Measurements from ENCODE around the gene GNAS-AS1.

DNA sequence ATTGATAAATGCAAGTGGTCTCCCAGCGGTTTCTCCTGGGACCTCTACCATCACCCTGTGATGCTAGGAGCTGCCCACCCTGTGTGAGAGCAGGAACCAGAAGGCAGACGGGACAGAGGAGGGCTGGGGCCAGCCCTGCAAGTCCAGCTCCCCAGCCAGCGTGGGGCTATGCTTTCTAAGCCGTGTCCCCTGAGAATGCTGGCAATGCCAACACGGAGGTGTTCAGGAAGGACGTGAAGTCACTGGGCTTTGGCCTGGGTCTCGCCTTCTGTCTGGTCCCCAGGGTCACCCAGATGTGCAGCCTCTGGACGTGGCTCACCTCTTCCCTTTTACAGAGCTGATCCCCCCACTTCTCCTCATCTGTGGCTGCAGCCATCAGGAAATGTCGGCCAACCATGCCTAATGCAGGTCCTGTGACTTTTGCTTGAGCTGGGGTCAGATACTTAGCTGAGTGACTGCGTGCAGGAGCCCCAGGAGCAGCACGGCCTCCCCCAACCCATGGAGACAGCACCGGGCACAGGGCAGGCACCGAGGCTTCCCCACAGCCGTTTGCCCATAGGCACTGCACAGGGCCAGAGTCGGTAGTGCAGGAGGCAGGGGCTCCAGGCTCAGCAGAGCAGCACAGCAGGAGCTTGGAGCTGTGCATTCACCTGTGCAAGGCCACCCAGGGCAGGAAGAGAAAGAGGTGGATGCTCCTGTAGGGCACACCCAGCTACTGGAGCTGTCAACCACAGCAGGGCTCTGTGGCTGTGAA lies 66.2 kb downstream of the GNAS-AS1 start:
- TF ChIP-seq FOXM1 (IDR thresholded peaks at IDR 0.05; ENCODE audit: borderline replicate concordance, low read depth), result no peak
- no peak for TF ChIP-seq CEBPB (IDR thresholded peaks at IDR 0.05)
- TF ChIP-seq TCF12 (IDR thresholded peaks at IDR 0.05; ENCODE audit: low read depth), result no peak
- no peak for TF ChIP-seq TEAD4 (IDR thresholded peaks at IDR 0.05)
- TF ChIP-seq CREB1 (IDR thresholded peaks at IDR 0.05; ENCODE audit: low read depth), result no peak
- TF ChIP-seq RAD21 (IDR thresholded peaks at IDR 0.05; ENCODE audit: low read depth), result no peak
- no peak for TF ChIP-seq EP300 (IDR thresholded peaks at IDR 0.05; ENCODE audit: borderline replicate concordance)
- TF ChIP-seq NFIC (IDR thresholded peaks at IDR 0.05), result no peak
- no peak for TF ChIP-seq YY1 (IDR thresholded peaks at IDR 0.05; ENCODE audit: low read depth)
- no peak for TF ChIP-seq ZBTB7A (IDR thresholded peaks at IDR 0.05; ENCODE audit: low read depth)
- TF ChIP-seq TAF1 (IDR thresholded peaks at IDR 0.05; ENCODE audit: low read depth), result no peak
- TF ChIP-seq, protein P1, sequence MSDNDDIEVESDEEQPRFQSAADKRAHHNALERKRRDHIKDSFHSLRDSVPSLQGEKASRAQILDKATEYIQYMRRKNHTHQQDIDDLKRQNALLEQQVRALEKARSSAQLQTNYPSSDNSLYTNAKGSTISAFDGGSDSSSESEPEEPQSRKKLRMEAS (IDR thresholded peaks at IDR 0.05), result no peak
- no peak for TF ChIP-seq EGR1 (IDR thresholded peaks at IDR 0.05)
- TF ChIP-seq, protein P2, sequence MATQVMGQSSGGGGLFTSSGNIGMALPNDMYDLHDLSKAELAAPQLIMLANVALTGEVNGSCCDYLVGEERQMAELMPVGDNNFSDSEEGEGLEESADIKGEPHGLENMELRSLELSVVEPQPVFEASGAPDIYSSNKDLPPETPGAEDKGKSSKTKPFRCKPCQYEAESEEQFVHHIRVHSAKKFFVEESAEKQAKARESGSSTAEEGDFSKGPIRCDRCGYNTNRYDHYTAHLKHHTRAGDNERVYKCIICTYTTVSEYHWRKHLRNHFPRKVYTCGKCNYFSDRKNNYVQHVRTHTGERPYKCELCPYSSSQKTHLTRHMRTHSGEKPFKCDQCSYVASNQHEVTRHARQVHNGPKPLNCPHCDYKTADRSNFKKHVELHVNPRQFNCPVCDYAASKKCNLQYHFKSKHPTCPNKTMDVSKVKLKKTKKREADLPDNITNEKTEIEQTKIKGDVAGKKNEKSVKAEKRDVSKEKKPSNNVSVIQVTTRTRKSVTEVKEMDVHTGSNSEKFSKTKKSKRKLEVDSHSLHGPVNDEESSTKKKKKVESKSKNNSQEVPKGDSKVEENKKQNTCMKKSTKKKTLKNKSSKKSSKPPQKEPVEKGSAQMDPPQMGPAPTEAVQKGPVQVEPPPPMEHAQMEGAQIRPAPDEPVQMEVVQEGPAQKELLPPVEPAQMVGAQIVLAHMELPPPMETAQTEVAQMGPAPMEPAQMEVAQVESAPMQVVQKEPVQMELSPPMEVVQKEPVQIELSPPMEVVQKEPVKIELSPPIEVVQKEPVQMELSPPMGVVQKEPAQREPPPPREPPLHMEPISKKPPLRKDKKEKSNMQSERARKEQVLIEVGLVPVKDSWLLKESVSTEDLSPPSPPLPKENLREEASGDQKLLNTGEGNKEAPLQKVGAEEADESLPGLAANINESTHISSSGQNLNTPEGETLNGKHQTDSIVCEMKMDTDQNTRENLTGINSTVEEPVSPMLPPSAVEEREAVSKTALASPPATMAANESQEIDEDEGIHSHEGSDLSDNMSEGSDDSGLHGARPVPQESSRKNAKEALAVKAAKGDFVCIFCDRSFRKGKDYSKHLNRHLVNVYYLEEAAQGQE (IDR thresholded peaks at IDR 0.05; ENCODE audit: low read depth), result no peak
